Measurements from ENCODE around the gene CPB2. TPM values are rescaled to one million over a fixed set of nuclear protein-coding genes. Genes with fewer than 3 reads are reported as not detected.

Gene CPB2
- total and polyA plus RNA-seq, 2 of the 8 experiments (the other 6 are each of a cell fraction or from before 2014, with no cell fraction given), result not detected

- TF ChIP-seq HDAC2 (IDR thresholded peaks at IDR 0.05; ENCODE audit: borderline replicate concordance in 1 of 2, low read depth in 2 of 2, low read length in 2 of 2) (no peak), SAP30 (IDR thresholded peaks at IDR 0.05; ENCODE audit: insufficient read depth, insufficient replicate concordance, low read length) (no peak)
- TF ChIP-seq, protein P1, sequence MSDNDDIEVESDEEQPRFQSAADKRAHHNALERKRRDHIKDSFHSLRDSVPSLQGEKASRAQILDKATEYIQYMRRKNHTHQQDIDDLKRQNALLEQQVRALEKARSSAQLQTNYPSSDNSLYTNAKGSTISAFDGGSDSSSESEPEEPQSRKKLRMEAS (IDR thresholded peaks at IDR 0.05), result no peak
These were observed 64.1 kb downstream of the CPB2 start (continued) for GRCh38 chr13:46040763-46041162.

All from H1 (cell line).